GM10248 (cell line): Measurements from ENCODE around the gene DOC2A.

Source experiments
- CTCF ChIA-PET: fragments of 300-600 bp; sonication (Branson Sonifier 250); formaldehyde crosslinking; extraction: SDS; loops from one replicate; lab custom pipeline; 2021; ENCODE audit warnings: antibody characterized with exemption; lab: Yijun Ruan, JAX
- POLR2A ChIA-PET: fragments of 350-650 bp; sonication (Branson Sonifier 250); formaldehyde crosslinking; extraction: SDS; loops from one replicate; lab custom pipeline; 2020; ENCODE audit warnings: antibody characterized with exemption; lab: Yijun Ruan, JAX
- DNase-seq: peaks from one replicate; pipeline ENCODE4 v3.0.0; 2012; ENCODE audit errors: extremely low spot score
- CTCF ChIP-seq: IDR thresholded peaks from 2 replicates; pipeline ENCODE4 v1.5.1; 2012; ENCODE audit warnings: mild to moderate bottlenecking, low read depth; ENCODE audit errors: extremely low read depth, missing control alignments, control extremely low read depth

The DOC2A gene

GRCh38 chr16:29975811-29976511 is 34.9 kb downstream of the DOC2A start:
- no peak for DNase-seq
- ChIA-PET POLR2A (interaction anchor here (0.8 to 1.1 kb wide), 2 partner anchors 13 to 18 kb away, joined by 4 to 5 read pairs; no protein-coding TSS in a partner anchor), CTCF (interaction anchor here (1.1 to 4.1 kb wide), 7 partner anchors 11 to 127 kb away, joined by 3 to 25 read pairs (median 4); partner anchors contain the start of genes TLCD3B and TMEM219)
- no peak for TF ChIP-seq CTCF

GRCh38 chr16:29975134-29975538 is 35.7 kb downstream of the DOC2A start:
- no peak for TF ChIP-seq CTCF
- ChIA-PET CTCF (interaction anchor here (1.5 to 4.1 kb wide), 5 partner anchors 12 to 127 kb away, joined by 4 to 25 read pairs (median 7); partner anchors contain the start of genes TLCD3B and TMEM219), POLR2A (interaction anchor here (0.8 kb wide), 1 partner anchor 19 kb away, joined by 4 read pairs; no protein-coding TSS in a partner anchor)
- no peak for DNase-seq

- peak; percentile 41 for DNase-seq
- TF ChIP-seq CTCF = no peak
- CTCF ChIA-PET = interaction anchor here (1.5 to 4.4 kb wide), 7 partner anchors 13 to 126 kb away, joined by 4 to 32 read pairs (median 8); partner anchors contain the start of genes TLCD3B and TMEM219
- POLR2A ChIA-PET = interaction anchor here (0.6 to 0.9 kb wide), 3 partner anchors 15 to 41 kb away, joined by 3 to 7 read pairs (median 4); no protein-coding TSS in a partner anchor
Measured at GRCh38 chr16:29974291-29975133, 36.3 kb downstream of the DOC2A start.

GRCh38 chr16:29973384-29974246 is 37.2 kb downstream of the DOC2A start, which contains the start of gene TAOK2:
Gene TAOK2 (plus strand): TSS chr16:29973868. CDS start chr16:29977773, 3,905 bp downstream.
- CTCF ChIA-PET = interaction anchor here (0.6 to 4.4 kb wide), 12 partner anchors 9 to 183 kb away, joined by 3 to 32 read pairs (median 6); partner anchors contain the start of genes KIF22, TLCD3B and TMEM219
- POLR2A ChIA-PET = interaction anchor here (0.6 to 1.1 kb wide), 6 partner anchors 12 to 157 kb away, joined by 3 to 7 read pairs (median 4); partner anchors contain the start of genes HIRIP3, PAGR1 and TMEM219
- no peak for TF ChIP-seq CTCF
- peak; percentile 100 for DNase-seq

GRCh38 chr16:29972992-29973383 is 37.8 kb downstream of the DOC2A start:
- DNase-seq = no peak
- ChIA-PET POLR2A (interaction anchor here (0.8 to 1.1 kb wide), 4 partner anchors 11 to 157 kb away, joined by 3 to 5 read pairs (median 4); partner anchors contain the start of genes HIRIP3, PAGR1 and TMEM219), CTCF (interaction anchor here (0.6 to 4.4 kb wide), 13 partner anchors 8 to 183 kb away, joined by 3 to 32 read pairs (median 3); partner anchors contain the start of genes KCTD13, KIF22 and TMEM219)
- TF ChIP-seq CTCF = no peak
